Left ventricle myocardium superior (tissue), 1 donor: ENCODE results near the gene ITGA3. TPM values are rescaled to one million over a fixed set of nuclear protein-coding genes. Genes with fewer than 3 reads are reported as not detected.

Experiments used
- ATAC-seq: fragments of 200-7000 bp; cut with Tn5 transposase; one replicate; pipeline ENCODE4 v1.9.1; 2020; ENCODE audit warnings: mild to moderate bottlenecking, moderate library complexity
- DNase-seq: peaks from one replicate; pipeline ENCODE4 v3.0.0-alpha.2; 2020
- intact Hi-C: fragments of 100-400 bp; cut with micrococcal nuclease; formaldehyde crosslinking; loops from one replicate; pipeline ENCODE4 v1.11.0; 2022
- long read RNA-seq: library from polyadenylated mRNA; unstranded; transcript quantifications from one replicate; pipeline ENCODE4 v2.0.0, GENCODE V29; 2021
- total RNA-seq: library from RNA; stranded (reverse); fragmentation: NEBNext Ultra II Directional; extraction: Animal tissue kit (Norgen Biotek cat#: 25700); gene quantifications from one replicate; pipeline ENCODE4 v1.2.1, GENCODE V29; 2021
- donor health status: DM: no; HTN: yes; CAD: no; lungs with severe emphysema.

Gene ITGA3
- 16.5 TPM for total RNA-seq
- long read RNA-seq, partial matches to known transcripts: 10 of 27 reads
- long read RNA-seq, other reads (novel, unspliced or antisense): 13 of 27 reads

GRCh38 chr17:50055426-50056216 is at the start of gene ITGA3:
ITGA3 (plus strand) TSS chr17:50056110; CDS start chr17:50056440, 330 bp downstream.
- ATAC-seq: peak; percentile 74
- intact Hi-C loops: no loop called here
- DNase-seq: peak; percentile 85

GRCh38 chr17:50009282-50009681 is 46.6 kb upstream of the ITGA3 start:
- ATAC-seq (no peak), DNase-seq (no peak)
- intact Hi-C loops: no loop called here

- no peak for ATAC-seq
- intact Hi-C loops: no loop called here
Observed at GRCh38 chr17:50013079-50013478, 42.8 kb upstream of the ITGA3 start.

GRCh38 chr17:50014471-50015088 is 41.3 kb upstream of the ITGA3 start:
- ATAC-seq (no peak), DNase-seq (no peak)
- intact Hi-C loops: no loop called here

More at GRCh38 chr17:50013079-50013478, 42.8 kb upstream of the ITGA3 start:
- DNase-seq: no peak

GRCh38 chr17:50015146-50015545 is 40.8 kb upstream of the ITGA3 start:
- ATAC-seq: no peak
- intact Hi-C loops: no loop called here
- DNase-seq: no peak

DNA sequence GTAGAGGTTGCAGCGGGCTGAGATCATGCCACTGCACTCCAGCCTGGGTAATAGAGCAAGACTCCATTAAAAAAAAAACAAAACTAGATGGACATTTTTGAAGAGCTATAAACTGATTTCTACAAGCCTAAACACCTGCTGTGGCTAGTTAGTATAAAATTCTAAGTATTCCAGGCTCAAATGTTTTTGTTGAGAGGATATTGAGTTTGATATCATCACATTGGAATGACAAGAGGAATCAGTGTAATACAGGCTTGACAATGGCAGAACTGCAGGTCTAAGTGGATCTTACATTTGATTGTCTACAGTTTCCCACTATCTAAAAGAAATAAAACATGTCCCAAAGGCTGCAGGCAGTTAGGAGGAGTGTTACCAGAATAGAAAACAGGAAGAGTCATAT is 37.0 kb upstream of the ITGA3 start:
- no peak for ATAC-seq
- no peak for DNase-seq
- intact Hi-C loops: no loop called here

- no peak for ATAC-seq
- intact Hi-C loops: no loop called here
- DNase-seq: no peak
Observed at GRCh38 chr17:50020841-50021599, 34.9 kb upstream of the ITGA3 start.

DNA sequence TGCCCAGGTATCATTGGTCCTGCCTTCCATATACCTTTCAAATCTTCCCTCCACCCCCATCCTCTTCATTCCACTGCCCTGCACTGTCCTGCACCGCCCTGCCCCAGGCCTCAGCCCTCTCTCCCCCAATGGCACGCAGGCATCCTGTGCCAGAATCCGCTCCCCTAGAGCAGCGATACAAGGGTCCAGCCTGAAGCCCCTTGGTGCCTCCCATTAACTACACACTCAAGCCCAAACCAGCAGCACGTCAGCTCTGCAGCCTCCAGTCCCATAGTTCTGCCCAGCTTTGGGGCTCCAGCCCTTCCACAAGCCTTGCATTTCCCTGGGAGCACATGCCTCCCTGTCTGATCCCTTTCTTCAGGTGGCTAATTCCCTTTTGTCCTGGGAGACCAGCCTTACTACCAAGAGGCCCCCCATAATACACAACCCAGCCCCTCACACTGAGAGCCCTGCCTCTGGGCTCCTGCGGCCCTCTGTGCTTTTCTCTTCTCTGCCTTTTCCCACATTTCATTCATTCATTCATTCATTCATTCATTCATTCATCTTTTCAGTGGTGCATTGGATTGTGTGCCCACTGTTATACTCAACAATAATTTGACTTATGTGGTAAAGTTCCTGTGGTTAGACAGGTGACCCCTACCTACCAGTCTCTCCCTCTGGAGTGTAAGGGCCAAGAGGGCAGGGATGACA is 34.1 kb upstream of the ITGA3 start:
- intact Hi-C loops: no loop called here
- DNase-seq (no peak), ATAC-seq (no peak)

DNA sequence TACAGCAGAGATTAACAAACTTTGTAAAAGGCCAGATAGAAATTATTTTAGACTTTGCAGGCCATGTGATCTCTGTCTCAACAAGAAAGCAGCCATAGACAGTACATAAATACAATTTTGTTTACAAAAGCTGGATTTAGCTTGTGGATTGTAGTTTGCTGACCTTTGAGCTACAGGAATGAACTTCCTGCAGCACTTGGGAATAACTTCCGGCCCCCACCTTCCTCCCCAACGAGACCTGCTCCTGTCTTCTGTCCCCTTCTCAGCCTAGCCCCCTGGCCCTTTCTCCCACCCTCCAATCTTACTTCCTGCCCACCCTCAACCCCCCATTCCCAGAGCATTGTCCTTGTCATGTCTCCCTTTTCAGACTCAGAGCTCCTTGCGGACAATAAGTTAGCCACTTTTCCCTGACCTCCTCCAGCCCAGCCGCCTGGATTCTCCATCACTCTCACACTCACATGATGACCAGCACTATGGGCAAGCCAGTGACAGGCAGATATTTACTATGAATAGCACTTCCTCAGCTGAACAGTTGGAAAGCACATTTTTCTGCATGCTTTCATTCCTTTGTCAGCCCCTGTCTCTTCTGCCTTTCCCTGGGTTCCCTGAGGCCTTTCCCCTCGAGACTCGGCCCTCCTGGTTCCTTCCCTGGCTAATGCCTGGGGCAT is 33.3 kb upstream of the ITGA3 start:
- intact Hi-C loops: no loop called here
- ATAC-seq (peak; percentile 11), DNase-seq (no peak)

- intact Hi-C loops: no loop called here
- no peak for DNase-seq
- no peak for ATAC-seq
Observed at GRCh38 chr17:50023520-50023919, 32.4 kb upstream of the ITGA3 start.

DNA sequence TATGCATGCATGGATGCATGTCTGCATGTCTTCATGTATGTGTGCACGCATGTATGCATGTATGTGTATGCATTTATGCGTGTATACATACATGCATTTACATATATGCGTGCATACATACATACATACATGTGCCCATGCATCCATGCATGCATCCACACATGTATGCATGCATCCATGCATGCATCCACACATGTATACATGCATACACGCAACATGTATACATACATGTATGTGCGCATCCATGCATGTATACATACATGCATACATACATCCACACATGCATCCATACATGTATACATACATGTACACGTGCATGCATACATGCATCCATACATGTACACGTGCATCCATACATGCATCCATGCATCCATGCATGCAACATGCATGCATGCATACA is 31.1 kb upstream of the ITGA3 start:
- no peak for ATAC-seq
- no peak for DNase-seq
- intact Hi-C loops: no loop called here

DNA sequence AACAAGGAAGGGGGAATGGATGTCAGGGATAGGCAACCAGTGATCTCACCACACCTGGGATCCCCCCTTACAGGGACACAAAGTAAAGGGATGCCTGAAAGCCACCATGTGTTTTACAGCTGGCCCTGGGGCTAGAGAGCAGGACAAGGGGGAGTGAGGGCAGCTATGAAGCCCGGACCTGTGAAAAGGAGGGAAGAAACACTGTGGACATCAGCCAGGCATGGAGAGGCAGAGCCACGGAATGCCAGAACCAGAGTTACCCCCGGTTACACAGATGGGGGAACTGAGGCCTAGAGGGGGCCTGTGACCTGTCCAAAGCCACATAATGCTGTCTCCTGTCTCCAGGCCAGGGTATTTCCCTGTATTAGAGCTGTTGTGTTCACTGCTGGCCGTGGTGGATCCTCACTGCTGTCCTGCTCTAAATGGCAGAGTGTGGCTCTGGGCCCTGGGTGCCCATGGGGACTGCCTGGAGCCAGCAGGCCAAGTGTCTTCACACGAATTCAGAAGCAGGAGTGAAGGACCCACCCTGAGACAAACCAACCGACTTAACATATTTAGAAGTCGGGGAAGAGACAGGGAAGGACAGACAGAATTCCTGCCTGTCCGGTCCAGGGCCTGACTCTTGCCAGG is 29.7 kb upstream of the ITGA3 start:
- DNase-seq (no peak), ATAC-seq (no peak)
- intact Hi-C loops: loop anchor here (2.0 kb wide), 1 partner anchor 61 kb away; no protein-coding TSS in a partner anchor

GRCh38 chr17:50026837-50027171 is 29.1 kb upstream of the ITGA3 start:
- peak; percentile 88 for ATAC-seq
- intact Hi-C loops: loop anchor here (2.0 kb wide), 1 partner anchor 60 kb away; no protein-coding TSS in a partner anchor
- DNase-seq: peak; percentile 90

DNA sequence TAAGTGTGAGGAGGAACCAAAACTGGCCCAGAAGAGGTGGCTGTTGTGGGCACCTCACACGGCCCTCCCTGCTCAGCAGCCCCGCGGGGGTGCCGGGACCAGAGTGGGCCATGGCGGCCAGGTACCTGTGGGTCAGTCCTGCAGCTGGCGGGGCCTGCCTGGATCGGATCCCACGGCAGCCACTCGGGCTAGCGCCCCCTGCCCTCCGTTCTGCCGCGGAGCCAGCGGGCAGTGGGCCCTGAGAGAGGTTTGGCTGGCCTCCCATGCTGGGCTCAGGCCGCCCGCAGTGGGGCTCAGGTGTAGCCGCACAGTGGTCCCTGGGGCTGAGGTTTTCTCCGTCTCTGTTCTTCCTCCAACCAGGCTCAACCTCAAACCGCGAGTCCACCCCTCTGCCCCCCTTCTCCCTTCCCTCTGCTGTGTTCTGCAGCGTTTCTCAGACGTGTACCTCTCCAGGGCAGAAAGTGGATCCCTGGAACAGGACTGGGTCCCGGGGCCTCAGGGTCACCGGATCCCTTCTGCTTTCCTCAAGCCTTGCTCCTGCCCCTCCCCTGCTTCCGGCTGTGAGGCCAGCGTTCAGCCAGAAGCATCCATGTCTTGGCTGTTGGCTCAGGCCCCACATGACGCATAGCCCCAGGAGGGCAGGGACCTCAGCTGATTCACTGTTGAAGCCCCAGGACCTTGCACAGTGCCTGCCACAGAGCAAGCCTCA is 28.6 kb upstream of the ITGA3 start:
- peak; percentile 65 for ATAC-seq
- peak; percentile 60 for DNase-seq

GRCh38 chr17:50027881-50028735 is 27.8 kb upstream of the ITGA3 start:
- no peak for ATAC-seq
- no peak for DNase-seq

More for the DNA sequence above, 28.6 kb upstream of the ITGA3 start:
- intact Hi-C loops: loop anchor here (2.0 kb wide), 1 partner anchor 59 kb away; no protein-coding TSS in a partner anchor

GRCh38 chr17:50028736-50029120 is 27.2 kb upstream of the ITGA3 start:
- ATAC-seq (no peak), DNase-seq (no peak)
- intact Hi-C loops: no loop called here

More at GRCh38 chr17:50027881-50028735, 27.8 kb upstream of the ITGA3 start:
- intact Hi-C loops: loop anchor here (2.0 kb wide), 1 partner anchor 59 kb away; no protein-coding TSS in a partner anchor

GRCh38 chr17:50029185-50029584 is 26.7 kb upstream of the ITGA3 start:
- ATAC-seq: no peak

More at GRCh38 chr17:50029185-50029584, 26.7 kb upstream of the ITGA3 start:
- intact Hi-C loops: no loop called here
- DNase-seq: no peak
